Hematopoietic multipotent progenitor cell treated with erythropoietin and hydrocortisone succinate and interleukin-3 and kit ligand, for 4 days (in vitro differentiated cells): Measurements from ENCODE around the gene NPM3.

Source experiments
- DNase-seq: peaks from one replicate; pipeline ENCODE4 v3.0.0-alpha.2; 2015

Gene NPM3

GRCh38 chr10:101749047-101750016 is 33.9 kb downstream of the NPM3 start:
- no peak for DNase-seq

GRCh38 chr10:101748496-101748895 is 34.8 kb downstream of the NPM3 start:
- no peak for DNase-seq

GRCh38 chr10:101745074-101745696 is 38.1 kb downstream of the NPM3 start:
- DNase-seq = no peak

- DNase-seq = no peak
Observed at GRCh38 chr10:101744267-101744666, 39.0 kb downstream of the NPM3 start.

- DNase-seq = no peak
Observed at GRCh38 chr10:101741938-101742337, 41.3 kb downstream of the NPM3 start.

- no peak for DNase-seq
Observed at GRCh38 chr10:101736666-101737065, 46.6 kb downstream of the NPM3 start.

- no peak for DNase-seq
Observed at GRCh38 chr10:101732096-101732495, 51.1 kb downstream of the NPM3 start.
